Colonic mucosa (tissue), 4 donors: ENCODE results near the gene SLC12A9. TPM values are rescaled to one million over a fixed set of nuclear protein-coding genes. Genes with fewer than 3 reads are reported as not detected.
"Not testable (repeated sequence)": the region's sequence is repeated elsewhere in the genome, so short reads cannot be mapped to it uniquely, and the experiment has no call there.

Experiments
- DNase-seq: peaks from one replicate; pipeline ENCODE4 v3.0.0-alpha.2; 2020
- H3K27ac ChIP-seq: fragments of 200-600 bp; one replicate; pipeline ENCODE4 v1.8.0; 2021
- H3K27me3 ChIP-seq: fragments of 200-600 bp; one replicate; pipeline ENCODE4 v1.8.0; 2021
- H3K36me3 ChIP-seq: fragments of 200-600 bp; one replicate; pipeline ENCODE4 v1.8.0; 2021
- H3K4me1 ChIP-seq: fragments of 200-600 bp; one replicate; pipeline ENCODE4 v1.8.0; 2021; ENCODE audit warnings: mild to moderate bottlenecking
- H3K4me3 ChIP-seq: fragments of 200-600 bp; one replicate; pipeline ENCODE4 v1.8.0; 2021
- H3K9ac ChIP-seq, 2 donors: one replicate each; pipeline ENCODE4 v1.7.0; 2013; ENCODE audit warnings: control low read depth in 2 of 2, low read depth in 2 of 2, low read length in 2 of 2
- H3K9me3 ChIP-seq: fragments of 200-600 bp; one replicate; pipeline ENCODE4 v1.8.0; 2021
- CTCF ChIP-seq: fragments of 200-600 bp; IDR thresholded peaks from one replicate; pipeline ENCODE4 v1.8.0; 2022; ENCODE audit warnings: antibody characterized with exemption, mild to moderate bottlenecking
- intact Hi-C: fragments of 100-400 bp; cut with DNase I; formaldehyde crosslinking; loops from one replicate; pipeline ENCODE4 v1.14.1; 2022
- total RNA-seq, 2 donors: library from RNA; stranded (reverse); fragmentation: NEBNext Ultra II Directional in 1 of 2; extraction: Animal tissue kit (Norgen Biotek cat#: 25700) in 1 of 2; gene quantifications; one replicate each; pipeline ENCODE4 v1.2.1, GENCODE V29; 2021
- donor health status: healthy.
- donor health status: DM: no; HTN: no; CAD: no.
- donor health status: DM: no; HTN: no; CAD: no.

Gene SLC12A9
- total RNA-seq, 2 donors from 2014 or later, result 24.1 to 35.9 TPM

GRCh38 chr7:100806276-100806675, 46.2 kb upstream of the SLC12A9 start:
- Histone ChIP-seq H3K27ac (no peak overlapping the region), H3K4me1 (peaks cover 21% of the 10 kb centered on the region), H3K4me3 (no peak overlapping the region), H3K9ac (no peak overlapping the region), H3K9me3 (no peaks in the 10 kb centered on the region), H3K36me3 (no peaks in the 10 kb centered on the region), H3K27me3 (no peaks in the 10 kb centered on the region)
- no peak for DNase-seq
- no peak for TF ChIP-seq CTCF
- intact Hi-C loops, result no loop called here

DNA sequence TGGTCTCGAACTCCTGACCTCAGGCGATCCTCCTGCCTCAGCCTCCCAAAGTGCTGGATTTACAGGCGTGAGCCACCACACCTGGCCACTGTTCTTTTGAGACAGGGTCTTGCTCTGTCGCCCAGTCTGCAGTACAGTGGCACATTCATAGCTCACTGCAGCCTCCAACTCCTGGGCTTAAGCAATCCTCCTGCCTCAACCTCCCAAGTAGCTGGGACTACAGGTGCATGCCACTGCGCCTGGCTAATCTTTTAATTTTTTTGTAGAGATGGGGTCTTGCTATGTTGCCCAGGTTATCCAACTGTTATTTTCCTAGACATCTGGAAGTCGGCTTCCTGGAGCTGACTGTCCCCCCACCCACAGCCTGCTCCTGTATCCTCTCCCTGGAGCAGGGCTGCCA, 45.6 kb upstream of the SLC12A9 start:
- H3K36me3 ChIP-seq, H3K4me3 ChIP-seq, intact Hi-C loops, H3K9me3 ChIP-seq, H3K9ac ChIP-seq, H3K27me3 ChIP-seq, H3K27ac ChIP-seq, DNase-seq: not testable (repeated sequence)
- H3K4me1 ChIP-seq, result peaks cover 19% of the 10 kb centered on the region

GRCh38 chr7:100808354-100808875, 44.1 kb upstream of the SLC12A9 start:
- no peaks in the 10 kb centered on the region for H3K36me3 ChIP-seq
- H3K4me1 ChIP-seq, result peaks cover 6% of the 10 kb centered on the region
- H3K9me3 ChIP-seq, result no peaks in the 10 kb centered on the region
- no peaks in the 10 kb centered on the region for H3K27me3 ChIP-seq
- intact Hi-C loops, result no loop called here
- no peak for TF ChIP-seq CTCF
- no peak for DNase-seq
- H3K9ac ChIP-seq, result no peak overlapping the region
- H3K4me3 ChIP-seq, result no peak overlapping the region
- H3K27ac ChIP-seq, result no peak overlapping the region

- Histone ChIP-seq H3K4me1 (no peaks in the 10 kb centered on the region), H3K36me3 (no peaks in the 10 kb centered on the region), H3K27me3 (no peaks in the 10 kb centered on the region), H3K27ac (no peak overlapping the region), H3K4me3 (no peak overlapping the region), H3K9ac (no peak overlapping the region), H3K9me3 (no peaks in the 10 kb centered on the region)
- no peak for DNase-seq
- no peak for TF ChIP-seq CTCF
- intact Hi-C loops, result no loop called here
Observed at GRCh38 chr7:100811480-100811879, 41.0 kb upstream of the SLC12A9 start.

DNA sequence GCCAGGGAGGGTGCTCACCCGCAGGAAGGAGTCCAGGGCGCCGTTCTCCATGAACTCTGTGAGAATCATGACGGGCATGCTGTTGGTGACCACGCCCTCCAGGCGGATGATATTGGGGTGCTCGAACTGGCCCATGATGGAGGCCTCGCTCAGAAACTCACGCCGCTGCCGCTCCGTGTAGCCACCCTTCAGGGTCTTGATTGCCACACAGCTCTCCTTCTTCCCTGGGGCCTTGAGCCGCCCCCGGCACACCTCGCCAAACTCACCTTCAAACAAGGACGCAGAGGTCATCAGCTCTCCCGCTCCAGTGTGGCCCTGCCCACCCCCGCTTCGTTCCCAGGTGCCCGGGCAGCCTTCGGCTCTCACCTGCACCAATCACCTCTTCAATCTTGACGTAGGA, 39.8 kb upstream of the SLC12A9 start:
- no peak overlapping the region for H3K4me3 ChIP-seq
- H3K9me3 ChIP-seq, result no peaks in the 10 kb centered on the region
- no peaks in the 10 kb centered on the region for H3K27me3 ChIP-seq
- no peak overlapping the region for H3K27ac ChIP-seq
- no peak for TF ChIP-seq CTCF
- intact Hi-C loops, result no loop called here
- no peak for DNase-seq
- no peaks in the 10 kb centered on the region for H3K4me1 ChIP-seq
- H3K36me3 ChIP-seq, result no peaks in the 10 kb centered on the region
- no peak overlapping the region for H3K9ac ChIP-seq

DNA sequence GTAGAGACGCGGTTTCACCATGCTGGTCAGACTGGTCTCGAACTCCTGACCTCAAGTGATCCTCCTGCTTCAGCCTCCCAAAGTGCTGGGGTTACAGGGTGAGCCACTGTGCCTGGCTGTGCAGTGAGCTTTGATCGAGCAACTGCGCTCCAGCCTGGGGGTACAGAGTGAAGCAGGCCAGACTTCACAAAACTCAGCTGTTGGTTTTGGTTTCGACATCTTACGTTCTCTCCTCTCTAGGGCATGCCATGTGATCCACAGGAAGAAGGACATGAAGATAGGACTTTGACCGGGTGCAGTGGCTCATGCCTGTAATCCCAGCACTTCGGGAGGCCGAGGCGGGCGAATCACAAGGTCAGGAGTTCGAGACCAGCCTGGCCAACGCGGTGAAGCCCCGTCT, 36.0 kb upstream of the SLC12A9 start:
- H3K36me3 ChIP-seq, DNase-seq, H3K9ac ChIP-seq, H3K27me3 ChIP-seq, H3K27ac ChIP-seq, intact Hi-C loops, H3K4me1 ChIP-seq, H3K9me3 ChIP-seq, H3K4me3 ChIP-seq: not testable (repeated sequence)

DNA sequence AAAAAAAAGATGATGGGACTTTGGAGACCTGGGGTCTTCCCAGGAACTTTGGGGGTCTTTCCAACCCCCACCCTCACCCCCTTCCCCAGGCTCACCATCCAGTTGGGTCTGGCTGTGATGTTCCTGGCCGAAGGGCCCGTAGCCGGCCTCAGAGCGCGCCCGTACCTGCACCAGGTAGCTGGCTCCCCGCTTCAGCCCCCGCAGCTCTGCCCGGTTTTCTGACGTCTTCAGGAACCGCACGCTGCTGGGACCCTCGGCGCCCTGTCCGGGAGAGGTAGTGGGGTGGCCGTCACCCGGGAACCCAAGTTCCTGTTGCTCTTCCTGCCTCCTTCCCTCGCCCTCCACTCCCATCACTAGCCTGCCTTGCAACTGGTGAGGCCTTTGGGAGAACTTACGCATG, 35.4 kb upstream of the SLC12A9 start:
- Histone ChIP-seq H3K9ac (no peak overlapping the region), H3K27ac (no peak overlapping the region), H3K4me3 (no peak overlapping the region), H3K36me3 (no peaks in the 10 kb centered on the region), H3K27me3 (no peaks in the 10 kb centered on the region), H3K4me1 (no peaks in the 10 kb centered on the region), H3K9me3 (no peaks in the 10 kb centered on the region)
- no peak for TF ChIP-seq CTCF
- no peak for DNase-seq
- intact Hi-C loops, result no loop called here
